GM21723 (cell line): ENCODE data around the gene CDHR5.

ENCODE experiments used
- ATAC-seq: cut with Tn5 transposase; IDR thresholded peaks from one replicate; pipeline ENCODE4 v1.9.1; 2021; ENCODE audit warnings: mild to moderate bottlenecking, moderate library complexity; ENCODE audit not compliant: unreplicated experiment

CDHR5 gene

DNA sequence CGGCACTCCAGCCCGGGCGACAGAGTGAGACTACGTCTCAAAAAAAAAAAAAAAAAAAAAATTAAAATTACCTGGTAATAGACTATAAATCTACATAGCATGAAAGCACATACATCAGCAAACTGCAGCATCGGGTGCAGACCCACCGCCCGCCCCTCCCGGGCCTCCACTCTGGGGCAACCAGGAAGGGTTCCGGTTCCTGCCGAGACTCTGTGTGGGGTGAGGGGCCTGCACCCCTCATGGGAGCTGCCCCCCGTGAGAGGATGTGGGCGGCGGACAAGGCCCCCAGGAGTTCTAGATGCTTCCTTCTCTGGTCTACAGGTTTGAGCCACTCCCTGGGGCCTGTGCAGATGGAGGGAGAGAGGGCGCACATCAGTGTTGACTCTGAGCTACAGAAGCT is 21.5 kb upstream of the CDHR5 start:
- no peak for ATAC-seq

DNA sequence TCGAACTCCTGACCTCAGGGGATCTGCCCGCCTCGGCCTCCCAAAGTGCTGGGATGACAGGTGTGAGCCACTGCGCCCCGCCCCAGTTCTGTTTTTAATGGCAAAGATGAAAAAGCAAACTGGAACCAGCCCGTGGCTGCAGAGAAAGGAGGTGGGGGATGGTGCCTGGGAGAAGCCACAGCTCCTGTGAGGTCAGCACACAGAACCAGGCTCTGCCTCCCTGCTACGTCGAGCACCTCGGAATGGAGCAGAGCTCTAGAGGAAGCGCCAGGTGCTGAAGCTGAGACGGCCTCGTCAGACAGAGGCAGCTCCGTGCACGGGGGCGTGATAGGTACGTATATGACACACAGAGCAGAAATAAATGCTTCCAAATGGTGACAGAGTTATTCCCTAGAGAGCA is 20.8 kb upstream of the CDHR5 start:
- ATAC-seq, result no peak

DNA sequence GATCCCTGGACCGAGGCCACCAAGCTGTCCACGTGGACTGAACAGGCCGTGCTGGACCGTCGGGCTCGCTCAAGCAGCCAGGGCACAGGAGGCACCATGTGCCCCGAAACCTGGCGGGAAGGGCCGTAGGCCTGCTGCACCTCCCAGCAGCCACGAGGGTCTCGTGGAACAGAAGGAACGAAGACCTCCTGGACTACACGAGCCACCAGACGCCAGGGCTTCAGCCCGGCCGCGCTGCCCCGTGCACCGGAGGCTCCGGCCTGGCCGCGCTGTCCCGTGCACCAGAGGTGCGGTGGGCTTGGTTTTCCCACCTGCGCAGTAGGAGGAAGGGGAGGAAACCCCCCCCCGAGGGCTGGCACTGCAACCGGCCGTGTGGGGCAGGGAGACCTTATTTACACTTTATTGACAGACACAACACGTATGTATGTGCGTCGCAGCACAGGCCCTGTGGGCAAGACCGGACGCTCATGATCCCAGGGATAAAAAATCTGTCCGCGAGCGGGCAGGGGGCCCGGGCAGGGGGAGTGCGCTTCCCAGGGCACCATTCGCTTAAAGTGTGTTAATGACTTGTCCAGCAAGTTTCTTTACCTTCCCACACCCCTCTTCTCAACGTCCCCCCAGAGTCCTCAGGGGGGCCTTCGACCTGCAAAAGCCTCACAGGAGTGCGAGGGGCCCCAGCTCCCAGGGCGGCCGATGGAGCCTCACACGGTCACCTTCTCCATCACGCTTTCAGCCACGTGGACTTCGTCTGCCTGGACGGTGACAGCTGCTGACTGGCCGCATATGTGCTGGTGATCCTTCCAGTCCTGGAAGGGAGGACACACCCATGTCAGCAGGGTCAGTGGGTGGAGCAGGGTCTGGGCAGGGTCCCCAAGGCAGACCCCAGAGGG is 19.3 kb upstream of the CDHR5 start:
- ATAC-seq, result no peak

DNA sequence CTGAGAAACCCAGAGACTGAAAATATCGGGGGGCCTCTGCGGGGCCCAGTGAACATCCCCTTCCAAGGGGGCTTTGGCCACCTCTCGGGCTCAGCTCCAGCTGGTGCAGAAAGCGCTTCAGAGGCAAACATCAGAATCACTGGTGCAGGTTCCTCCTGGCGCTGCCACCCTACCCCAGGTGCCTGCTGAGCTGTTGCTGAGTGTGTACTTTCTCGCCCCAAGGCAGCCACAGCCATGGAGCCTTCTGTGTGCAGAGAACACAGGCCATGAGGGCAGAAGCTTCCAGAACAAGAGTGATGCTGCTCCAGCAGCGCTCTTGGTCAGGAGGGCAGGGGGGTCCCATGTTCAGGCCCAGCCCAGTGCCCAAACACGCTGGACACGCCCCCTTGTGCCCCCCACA is 18.6 kb upstream of the CDHR5 start:
- no peak for ATAC-seq

DNA sequence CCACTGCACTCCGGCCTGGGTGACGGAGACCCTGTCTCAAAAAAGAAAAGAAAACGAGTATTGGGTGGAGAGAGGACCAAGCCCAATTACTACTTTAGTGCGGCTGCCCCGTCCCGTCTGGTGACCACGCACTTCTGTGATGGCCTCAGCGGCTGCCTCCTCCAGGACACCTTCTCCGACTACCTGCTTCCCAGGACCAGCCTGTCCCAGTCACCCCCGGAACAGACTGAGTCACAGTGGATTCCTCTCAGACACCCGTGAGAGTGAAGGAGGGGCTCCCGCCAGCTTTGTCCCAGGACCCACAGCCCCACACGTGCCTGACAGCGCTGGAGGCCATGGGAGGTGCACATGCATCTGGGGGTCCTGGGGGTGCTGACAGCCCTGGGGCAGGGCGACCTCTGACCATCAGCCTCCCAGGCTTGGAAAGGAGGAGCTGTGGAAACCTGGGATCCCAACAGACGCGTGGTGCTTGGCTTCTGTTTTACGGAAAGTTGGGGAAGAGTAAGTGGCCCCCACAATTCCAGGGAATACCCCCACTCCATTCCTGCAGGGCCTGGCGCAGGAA is 17.1 kb upstream of the CDHR5 start:
- ATAC-seq, result no peak

DNA sequence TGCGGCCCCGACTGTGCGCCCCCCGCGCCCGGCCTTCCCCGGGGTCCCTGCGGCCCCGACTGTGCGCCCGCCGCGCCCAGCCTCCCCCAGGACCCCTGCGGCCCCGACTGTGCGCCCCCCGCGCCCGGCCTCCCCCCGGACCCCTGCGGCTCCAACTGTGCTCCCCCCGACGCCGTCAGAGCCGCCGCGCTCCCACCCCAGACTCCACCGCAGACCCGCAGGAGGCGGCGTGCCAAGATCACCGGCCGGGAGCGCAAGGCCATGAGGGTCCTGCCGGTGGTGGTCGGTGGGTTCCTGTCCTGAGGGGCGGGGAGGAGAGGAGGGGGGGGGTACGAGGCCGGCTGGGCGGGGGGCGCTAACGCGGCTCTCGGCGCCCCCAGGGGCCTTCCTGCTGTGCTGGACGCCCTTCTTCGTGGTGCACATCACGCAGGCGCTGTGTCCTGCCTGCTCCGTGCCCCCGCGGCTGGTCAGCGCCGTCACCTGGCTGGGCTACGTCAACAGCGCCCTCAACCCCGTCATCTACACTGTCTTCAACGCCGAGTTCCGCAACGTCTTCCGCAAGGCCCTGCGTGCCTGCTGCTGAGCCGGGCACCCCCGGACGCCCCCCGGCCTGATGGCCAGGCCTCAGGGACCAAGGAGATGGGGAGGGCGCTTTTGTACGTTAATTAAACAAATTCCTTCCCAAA is 15.4 kb upstream of the CDHR5 start:
- no peak for ATAC-seq

DNA sequence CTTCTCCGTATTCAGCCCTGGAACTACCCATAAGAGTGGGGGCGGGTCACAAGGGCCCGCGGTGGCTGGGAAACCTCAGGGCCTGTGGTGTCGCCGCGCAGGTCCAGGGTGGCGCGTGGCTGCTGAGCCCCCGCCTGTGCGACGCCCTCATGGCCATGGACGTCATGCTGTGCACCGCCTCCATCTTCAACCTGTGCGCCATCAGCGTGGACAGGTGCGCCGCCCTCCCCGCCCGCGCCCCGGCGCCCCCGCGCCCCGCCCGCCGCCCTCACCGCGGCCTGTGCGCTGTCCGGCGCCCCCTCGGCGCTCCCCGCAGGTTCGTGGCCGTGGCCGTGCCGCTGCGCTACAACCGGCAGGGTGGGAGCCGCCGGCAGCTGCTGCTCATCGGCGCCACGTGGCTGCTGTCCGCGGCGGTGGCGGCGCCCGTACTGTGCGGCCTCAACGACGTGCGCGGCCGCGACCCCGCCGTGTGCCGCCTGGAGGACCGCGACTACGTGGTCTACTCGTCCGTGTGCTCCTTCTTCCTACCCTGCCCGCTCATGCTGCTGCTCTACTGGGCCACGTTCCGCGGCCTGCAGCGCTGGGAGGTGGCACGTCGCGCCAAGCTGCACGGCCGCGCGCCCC is 14.7 kb upstream of the CDHR5 start:
- ATAC-seq, result no peak

DNA sequence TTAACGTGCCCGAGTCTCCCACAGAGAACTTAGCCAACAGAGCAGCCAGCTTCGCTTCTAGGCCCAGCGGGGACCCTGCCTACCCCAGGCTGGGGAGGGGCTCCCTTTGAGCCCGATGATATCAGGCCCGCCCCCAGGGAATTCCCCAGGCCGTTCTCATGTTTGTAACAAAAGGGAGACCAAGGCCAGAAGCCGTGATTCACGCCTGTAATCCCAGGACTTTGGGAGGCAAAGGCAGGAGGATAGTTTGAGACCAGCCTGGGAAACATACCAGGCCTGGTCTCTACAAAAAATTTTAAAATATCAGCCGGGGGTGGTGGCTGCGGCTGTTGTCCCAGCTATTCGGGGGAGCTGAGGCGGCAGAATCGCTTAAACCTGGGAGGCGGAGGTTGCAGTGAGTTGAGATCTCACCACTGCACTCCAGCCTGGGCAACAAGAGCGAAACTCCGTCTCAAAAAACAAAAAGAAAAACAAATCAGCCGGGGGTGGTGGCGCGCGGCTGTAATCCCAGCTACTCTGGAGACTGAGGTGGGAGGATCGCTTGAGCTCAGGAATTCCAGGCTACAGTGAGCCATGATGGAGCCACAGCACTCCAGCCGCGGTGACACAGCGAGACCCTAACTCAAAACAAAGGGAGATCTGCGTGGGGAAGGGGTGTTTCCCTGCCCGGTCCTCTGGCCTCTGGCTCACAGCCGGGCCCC is 14.0 kb upstream of the CDHR5 start:
- no peak for ATAC-seq

DNA sequence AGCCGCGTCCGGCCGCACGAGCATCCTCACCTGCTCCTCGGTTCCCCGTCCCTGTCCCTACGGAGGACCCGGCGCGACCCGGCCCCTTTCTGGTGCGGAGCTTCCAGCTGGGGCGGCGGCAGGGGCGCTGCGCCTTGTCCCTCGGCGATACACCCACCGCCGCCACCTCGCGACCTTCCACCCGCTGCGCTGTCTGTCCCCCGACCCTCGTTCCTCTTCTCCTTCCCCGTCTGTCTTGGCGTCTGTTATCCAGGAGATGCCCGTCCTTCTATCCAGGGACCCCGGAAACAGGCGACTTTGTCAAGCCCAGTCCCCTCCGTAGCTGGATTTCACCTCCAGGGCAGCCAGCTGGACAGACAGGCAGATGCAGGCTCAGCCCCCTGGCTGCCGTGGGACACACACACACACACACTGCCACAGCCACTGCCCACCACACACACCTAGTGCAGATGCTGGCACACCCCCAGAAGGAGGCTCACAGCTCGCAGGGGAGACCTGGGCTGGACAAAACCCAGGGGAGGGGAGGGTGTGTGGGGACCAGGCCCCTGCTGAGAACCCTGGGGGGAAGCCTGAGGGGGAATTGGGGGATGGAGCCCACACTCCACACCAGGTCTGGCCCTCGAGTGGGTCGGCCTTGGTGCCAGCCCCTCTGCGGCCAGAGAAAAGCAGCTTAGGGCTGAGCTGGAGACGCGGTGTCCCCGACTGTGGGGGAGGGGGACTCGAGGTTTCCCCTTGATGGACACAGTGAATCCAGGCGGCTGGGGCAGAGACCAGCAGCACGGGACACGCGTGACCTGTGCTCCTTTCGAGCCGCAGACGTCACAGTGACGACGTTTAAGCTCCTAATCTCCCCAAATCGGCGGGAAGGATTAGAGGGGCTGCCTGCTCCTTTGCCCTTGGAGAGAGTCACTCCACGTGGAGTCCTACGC is 13.1 kb upstream of the CDHR5 start:
- no peak for ATAC-seq

DNA sequence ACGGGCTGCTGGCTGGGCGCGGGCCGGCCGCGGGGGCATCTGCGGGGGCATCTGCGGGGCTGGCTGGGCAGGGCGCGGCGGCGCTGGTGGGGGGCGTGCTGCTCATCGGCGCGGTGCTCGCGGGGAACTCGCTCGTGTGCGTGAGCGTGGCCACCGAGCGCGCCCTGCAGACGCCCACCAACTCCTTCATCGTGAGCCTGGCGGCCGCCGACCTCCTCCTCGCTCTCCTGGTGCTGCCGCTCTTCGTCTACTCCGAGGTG is 12.5 kb upstream of the CDHR5 start:
- no peak for ATAC-seq

DNA sequence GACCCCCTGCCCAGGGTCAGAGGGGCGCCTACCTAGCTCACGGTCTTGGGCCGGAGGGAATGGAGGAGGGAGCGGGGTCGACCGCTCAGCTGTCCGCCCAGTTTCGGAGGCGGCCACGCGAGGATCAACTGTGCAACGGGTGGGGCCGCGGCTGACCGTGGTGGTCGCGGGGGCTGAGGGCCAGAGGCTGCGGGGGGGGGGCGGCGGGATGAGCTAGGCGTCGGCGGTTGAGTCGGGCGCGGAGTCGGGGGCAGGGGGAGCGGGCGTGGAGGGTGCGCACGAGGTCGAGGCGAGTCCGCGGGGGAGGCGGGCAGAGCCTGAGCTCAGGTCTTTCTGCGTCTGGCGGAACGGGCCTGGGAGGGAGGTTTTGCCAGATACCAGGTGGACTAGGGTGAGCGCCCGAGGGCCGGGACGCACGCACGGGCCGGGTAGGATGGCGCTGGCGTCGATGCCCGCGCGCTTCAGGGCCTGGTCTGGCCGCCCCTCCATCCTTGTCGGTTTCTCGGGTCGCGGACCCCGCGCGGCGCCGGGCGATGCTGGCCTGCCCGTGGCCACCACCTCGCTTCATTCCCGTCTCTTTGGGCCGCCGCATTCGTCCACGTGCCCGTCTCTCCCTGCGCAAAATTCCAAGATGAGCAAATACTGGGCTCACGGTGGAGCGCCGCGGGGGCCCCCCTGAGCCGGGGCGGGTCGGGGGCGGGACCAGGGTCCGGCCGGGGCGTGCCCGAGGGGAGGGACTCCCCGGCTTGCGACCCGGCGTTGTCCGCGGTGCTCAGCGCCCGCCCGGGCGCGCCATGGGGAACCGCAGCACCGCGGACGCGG is 12.0 kb upstream of the CDHR5 start, which contains the start of gene DRD4:
TSS of gene DRD4 (plus strand) at position 759 of the 822 bp plus-strand sequence. CDS start at position 795, 36 bp downstream.
- no peak for ATAC-seq

DNA sequence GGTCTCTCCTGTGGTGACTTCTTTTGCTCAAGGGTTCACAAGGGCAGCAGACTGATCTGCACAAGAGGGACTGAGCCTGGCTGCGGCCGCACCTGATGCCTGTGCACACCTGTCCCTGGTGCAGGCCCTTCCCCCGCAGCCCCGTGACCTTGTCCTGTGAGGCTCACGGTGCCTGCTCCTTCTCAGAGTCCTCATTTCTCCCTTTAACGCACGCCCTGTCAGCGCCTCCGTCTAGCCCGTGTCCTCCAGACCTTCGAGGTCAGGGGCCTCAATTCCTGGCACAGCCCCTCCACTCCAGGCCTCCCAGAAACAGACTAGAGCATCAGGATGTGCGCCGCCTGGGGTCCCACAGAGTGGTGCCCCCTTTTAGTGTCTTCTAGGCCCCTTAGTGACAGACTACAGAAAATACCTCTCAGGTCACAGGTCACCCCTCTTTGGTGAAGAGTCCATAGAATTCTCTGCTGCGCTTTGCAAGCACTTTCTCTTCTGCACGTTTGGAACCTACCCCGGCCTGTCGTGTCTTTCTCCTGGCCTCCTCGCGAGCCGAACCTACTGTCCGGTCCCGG is 11.3 kb upstream of the CDHR5 start:
- no peak for ATAC-seq

DNA sequence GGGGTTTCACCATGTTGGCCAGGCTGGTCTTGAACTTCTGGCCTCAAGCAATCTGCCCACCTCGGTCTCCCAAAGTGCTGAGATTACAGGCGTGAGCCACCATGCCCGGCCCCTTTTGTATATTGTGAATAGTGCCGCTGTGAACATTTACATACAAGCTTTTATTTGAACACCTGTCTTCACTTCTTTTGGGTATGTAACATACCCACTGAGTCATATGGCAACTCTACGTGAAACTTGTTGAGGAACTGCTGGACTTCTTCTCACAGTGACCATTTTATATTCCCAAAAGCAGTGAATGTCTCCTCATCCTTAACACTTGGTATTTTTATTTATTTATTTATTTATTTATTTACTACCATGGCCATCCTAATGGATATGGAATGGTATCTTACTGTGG is 6.1 kb upstream of the CDHR5 start:
- ATAC-seq, result no peak

DNA sequence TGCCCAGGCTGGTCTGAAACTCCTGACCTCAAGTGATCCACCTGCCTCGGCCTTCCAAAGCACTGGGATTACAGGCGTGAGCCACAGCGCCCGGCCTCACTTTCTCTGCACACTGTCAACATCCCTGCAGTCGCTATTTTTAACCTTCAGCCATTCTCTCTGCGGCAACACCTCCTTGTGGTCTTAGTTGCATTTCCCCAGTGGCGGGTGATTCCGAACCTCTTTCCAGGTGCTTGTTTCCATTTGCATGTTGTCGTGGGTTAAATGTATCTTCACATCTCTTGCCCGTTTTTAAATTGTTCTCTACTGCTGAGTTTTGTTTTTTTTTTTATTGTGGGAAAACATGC is 4.5 kb upstream of the CDHR5 start:
- ATAC-seq, result no peak

DNA sequence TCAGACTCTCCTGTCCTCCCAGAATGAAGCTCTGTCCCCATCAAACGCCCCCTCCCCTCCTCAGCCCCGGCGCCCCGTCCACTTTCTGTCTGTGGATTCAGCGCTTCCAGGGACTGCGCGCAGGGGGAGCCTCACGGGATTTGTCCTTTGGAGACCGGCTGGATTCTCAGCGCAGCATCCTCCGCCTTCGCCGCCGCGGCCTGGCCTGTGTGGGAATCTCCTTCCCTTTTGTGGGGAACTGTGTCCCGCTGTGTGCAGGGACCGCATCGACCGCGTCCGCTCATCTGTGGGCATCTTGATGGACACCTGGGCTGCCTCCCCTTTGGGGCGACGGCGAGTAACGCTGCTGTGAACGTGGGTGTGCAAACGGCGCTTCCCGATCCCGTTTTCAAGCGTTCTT is 3.3 kb upstream of the CDHR5 start:
- no peak for ATAC-seq

DNA sequence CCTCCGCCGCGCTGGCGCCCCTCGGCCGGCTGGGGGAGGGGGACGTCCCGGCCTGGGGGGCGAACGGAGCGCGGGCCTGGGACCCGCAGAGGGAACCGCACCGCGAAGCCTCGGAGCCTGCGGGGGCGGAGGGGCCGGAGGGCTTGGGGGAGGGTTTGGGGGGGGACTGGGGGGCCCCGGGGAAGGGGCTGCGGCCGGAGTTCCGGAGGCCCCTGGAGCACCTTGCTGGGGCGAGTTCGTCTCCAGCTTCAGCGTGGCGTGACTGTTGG is 2.5 kb upstream of the CDHR5 start:
- ATAC-seq, result no peak

DNA sequence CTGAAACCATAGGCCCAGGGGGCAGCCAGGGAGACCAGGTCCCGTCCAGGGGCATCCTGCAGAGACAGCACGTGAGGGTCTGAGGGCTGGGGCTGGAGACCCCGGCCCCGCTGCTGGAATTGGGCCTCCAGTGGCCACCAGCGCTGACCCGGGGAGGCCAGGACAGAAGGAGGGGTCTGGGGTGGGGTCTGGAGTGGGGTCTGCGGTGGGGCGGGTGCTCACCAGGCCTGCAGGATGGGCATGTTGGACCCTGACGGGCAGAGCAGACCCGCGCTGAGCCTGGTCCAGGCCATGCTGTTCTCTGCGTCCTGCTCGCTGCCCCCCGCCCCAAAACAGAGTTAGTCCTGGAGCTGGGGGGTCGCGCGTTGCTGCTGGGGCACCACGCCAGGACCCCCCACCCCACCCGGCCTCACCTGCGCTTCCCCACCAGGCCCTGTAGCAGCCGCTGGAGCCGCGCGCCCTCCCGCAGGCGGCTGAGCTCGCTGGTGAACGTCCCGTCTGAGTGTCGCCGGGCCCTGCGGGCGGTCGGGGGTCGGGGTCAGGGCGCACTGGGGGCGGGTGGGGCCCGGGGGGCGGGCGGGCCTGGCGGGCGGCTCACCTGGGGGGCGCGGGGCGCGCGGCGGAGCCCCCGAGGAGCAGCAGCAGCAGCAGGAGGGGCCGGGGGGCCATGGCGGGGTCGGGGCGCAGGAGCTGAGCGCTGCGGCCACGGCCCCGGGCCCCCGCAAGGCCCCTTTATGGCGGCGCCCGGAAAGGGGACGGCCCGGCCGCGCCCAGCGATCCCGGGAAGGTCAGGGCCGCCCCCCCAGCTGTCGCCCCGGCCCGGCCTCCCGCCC is 1.9 kb upstream of the CDHR5 start, which contains the start of gene SCT:
TSS of gene SCT (minus strand) at position 707 of the 833 bp plus-strand sequence. CDS start at position 669, 38 bp downstream.
- ATAC-seq, result no peak

DNA sequence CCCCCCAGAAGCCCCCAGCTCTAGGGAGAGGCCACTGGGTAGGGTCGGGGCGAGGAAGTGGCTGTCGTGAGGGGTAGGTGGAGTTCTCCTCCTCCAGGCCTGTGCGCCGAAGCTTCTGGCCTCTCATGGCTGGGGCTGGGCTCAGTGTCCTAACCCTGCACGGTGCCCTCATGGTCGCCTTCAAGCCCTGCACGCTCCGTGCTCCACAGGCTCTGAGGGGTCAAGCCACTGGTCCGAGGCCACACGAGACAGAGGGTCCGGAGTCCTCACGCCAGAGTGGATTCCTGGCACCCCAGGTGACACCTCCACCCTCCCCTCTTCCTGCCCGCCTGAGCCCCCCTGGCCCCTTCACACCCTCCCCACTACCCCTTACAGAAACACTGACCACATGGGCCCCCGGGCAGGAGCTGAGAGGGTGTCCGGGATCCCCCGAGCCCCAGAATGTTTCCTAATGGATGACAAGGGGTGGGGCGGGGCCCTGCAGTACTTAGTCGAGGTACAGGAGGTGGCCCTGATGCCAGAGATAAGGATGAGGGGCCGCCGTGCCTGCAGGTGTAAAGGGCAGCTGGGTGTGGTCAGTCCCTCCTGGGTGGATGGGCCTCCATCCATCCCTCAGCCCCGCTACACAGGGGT is 997 bp upstream of the CDHR5 start:
- no peak for ATAC-seq
